ENCODE data around the gene LRRC1.

GRCh38 chr6:53818858-53819609 lies 24.2 kb downstream of the LRRC1 start:
- TF ChIP-seq, protein P1, sequence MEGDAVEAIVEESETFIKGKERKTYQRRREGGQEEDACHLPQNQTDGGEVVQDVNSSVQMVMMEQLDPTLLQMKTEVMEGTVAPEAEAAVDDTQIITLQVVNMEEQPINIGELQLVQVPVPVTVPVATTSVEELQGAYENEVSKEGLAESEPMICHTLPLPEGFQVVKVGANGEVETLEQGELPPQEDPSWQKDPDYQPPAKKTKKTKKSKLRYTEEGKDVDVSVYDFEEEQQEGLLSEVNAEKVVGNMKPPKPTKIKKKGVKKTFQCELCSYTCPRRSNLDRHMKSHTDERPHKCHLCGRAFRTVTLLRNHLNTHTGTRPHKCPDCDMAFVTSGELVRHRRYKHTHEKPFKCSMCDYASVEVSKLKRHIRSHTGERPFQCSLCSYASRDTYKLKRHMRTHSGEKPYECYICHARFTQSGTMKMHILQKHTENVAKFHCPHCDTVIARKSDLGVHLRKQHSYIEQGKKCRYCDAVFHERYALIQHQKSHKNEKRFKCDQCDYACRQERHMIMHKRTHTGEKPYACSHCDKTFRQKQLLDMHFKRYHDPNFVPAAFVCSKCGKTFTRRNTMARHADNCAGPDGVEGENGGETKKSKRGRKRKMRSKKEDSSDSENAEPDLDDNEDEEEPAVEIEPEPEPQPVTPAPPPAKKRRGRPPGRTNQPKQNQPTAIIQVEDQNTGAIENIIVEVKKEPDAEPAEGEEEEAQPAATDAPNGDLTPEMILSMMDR (IDR thresholded peaks at IDR 0.05), result no peak
- no peak for TF ChIP-seq EZH2 (IDR thresholded peaks at IDR 0.05; ENCODE audit: borderline replicate concordance, insufficient read depth, low read depth, low read length, poor library complexity, severe bottlenecking)
